Adipocyte (in vitro differentiated cells): ENCODE results near the gene ACTR5.
A peak's percentile ranks its signal among the peaks of the same experiment; 100 is the strongest.

Experiments used
- DNase-seq: peaks from one replicate; pipeline ENCODE4 v3.0.0-alpha.2; 2015; ENCODE audit warnings: low read depth
- H3K27me3 ChIP-seq: replicated peaks from 2 replicates; pipeline ENCODE4 v1.7.0; 2013; ENCODE audit warnings: mild to moderate bottlenecking, low read length, moderate library complexity; ENCODE audit not compliant: control insufficient read depth, insufficient read depth
- H3K36me3 ChIP-seq: 2 replicates; pipeline ENCODE4 v1.7.0; 2013; ENCODE audit warnings: low read length, mild to moderate bottlenecking, moderate library complexity; ENCODE audit not compliant: control insufficient read depth, insufficient read depth, severe bottlenecking
- H3K4me1 ChIP-seq: 2 replicates; pipeline ENCODE4 v1.7.0; 2013; ENCODE audit warnings: mild to moderate bottlenecking, low read length, moderate library complexity; ENCODE audit not compliant: control insufficient read depth, insufficient read depth
- H3K4me3 ChIP-seq: 2 replicates; pipeline ENCODE4 v1.7.0; 2013; ENCODE audit warnings: mild to moderate bottlenecking, low read length, moderate library complexity
- H3K9ac ChIP-seq: 2 replicates; pipeline ENCODE4 v1.7.0; 2013; ENCODE audit warnings: mild to moderate bottlenecking, low read length, moderate library complexity
- H3K9me3 ChIP-seq: 2 replicates; pipeline ENCODE4 v1.7.0; 2013; ENCODE audit warnings: mild to moderate bottlenecking, low read length, moderate library complexity; ENCODE audit not compliant: control insufficient read depth

Gene ACTR5

DNA sequence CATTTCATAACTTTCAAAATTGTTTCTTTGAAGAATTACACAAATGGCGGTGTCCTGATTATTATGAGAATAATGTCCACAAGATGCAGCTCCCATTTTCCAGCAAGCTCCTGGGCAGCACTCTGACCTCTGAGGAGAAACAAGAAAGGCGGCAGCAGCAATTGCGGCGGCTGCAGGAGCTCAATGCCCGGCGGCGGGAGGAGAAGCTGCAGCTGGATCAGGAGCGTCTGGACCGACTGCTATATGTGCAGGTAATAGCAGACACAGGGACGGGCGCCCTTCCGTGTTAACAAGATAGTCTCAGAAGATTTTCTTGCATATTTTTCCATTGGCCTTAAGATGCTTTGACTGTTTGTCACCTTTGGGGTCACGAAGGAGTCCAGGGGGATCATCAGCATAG lies 6.7 kb downstream of the ACTR5 start:
- Histone ChIP-seq H3K4me1 (no peaks in the 10 kb centered on the region), H3K9me3 (no peaks in the 10 kb centered on the region), H3K27me3 (no peaks in the 10 kb centered on the region), H3K36me3 (peaks cover 66% of the 10 kb centered on the region), H3K9ac (no peak overlapping the region), H3K4me3 (no peak overlapping the region)
- DNase-seq: no peak

GRCh38 chr20:38755324-38755910 lies 7.2 kb downstream of the ACTR5 start:
- Histone ChIP-seq H3K27me3 (no peaks in the 10 kb centered on the region), H3K4me3 (no peak overlapping the region), H3K36me3 (peaks cover 70% of the 10 kb centered on the region), H3K9me3 (no peaks in the 10 kb centered on the region), H3K9ac (no peak overlapping the region), H3K4me1 (no peaks in the 10 kb centered on the region)
- no peak for DNase-seq

- peaks cover 79% of the 10 kb centered on the region for H3K36me3 ChIP-seq
- H3K9ac ChIP-seq: no peak overlapping the region
- H3K4me3 ChIP-seq: no peak overlapping the region
- no peaks in the 10 kb centered on the region for H3K27me3 ChIP-seq
- H3K9me3 ChIP-seq: no peaks in the 10 kb centered on the region
- H3K4me1 ChIP-seq: no peaks in the 10 kb centered on the region
- DNase-seq: no peak
Measured at GRCh38 chr20:38757145-38757775, 9.0 kb downstream of the ACTR5 start.

DNA sequence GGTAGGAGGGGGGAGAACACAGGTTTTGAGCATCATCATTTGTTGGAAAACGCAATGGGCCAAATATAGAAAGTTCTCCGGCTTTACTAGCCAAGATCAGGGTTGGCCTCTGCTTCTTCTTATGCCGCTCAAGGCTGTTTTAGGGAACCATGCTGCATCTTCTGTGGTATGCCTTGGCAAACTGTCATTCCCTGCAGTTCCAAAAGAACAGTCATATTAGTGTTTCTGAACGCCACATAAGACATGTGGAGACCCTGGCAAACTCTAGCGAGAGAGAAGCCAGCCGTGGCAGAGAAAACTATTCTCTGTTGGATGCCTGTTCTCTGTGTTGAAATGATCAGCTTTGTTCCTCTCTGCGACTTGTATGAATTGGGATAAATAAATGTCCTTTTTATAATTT lies 10.8 kb downstream of the ACTR5 start:
- H3K4me1 ChIP-seq: peaks cover under 1% of the 10 kb centered on the region
- peaks cover 81% of the 10 kb centered on the region for H3K36me3 ChIP-seq
- H3K27me3 ChIP-seq: no peaks in the 10 kb centered on the region
- DNase-seq: no peak
- no peak overlapping the region for H3K4me3 ChIP-seq
- no peak overlapping the region for H3K9ac ChIP-seq
- no peaks in the 10 kb centered on the region for H3K9me3 ChIP-seq

GRCh38 chr20:38760978-38761377 lies 12.7 kb downstream of the ACTR5 start:
- no peak for DNase-seq
- Histone ChIP-seq H3K36me3 (peaks cover 74% of the 10 kb centered on the region), H3K9me3 (no peaks in the 10 kb centered on the region), H3K4me1 (peaks cover 15% of the 10 kb centered on the region), H3K27me3 (no peaks in the 10 kb centered on the region), H3K4me3 (no peak overlapping the region), H3K9ac (no peak overlapping the region)

DNA sequence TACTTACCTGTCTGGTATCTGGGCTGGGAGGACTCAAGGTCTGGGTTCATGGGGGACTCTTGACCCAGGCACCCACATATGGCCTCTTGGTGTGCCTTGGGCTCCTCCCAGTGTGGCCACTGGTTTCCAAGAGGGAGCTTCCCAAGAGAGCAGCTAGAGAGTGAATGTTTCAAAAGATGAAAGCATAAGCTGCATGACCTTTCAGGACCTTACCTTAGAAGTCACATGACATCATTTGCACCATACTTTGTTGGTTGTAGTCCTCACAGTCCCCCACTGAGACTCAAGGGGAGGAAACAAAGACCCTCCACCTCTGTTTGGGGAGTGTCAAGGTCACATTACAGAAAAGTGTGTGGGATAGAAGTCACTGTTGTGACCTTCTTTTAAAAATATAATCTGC lies 13.9 kb downstream of the ACTR5 start:
- DNase-seq: no peak

DNA sequence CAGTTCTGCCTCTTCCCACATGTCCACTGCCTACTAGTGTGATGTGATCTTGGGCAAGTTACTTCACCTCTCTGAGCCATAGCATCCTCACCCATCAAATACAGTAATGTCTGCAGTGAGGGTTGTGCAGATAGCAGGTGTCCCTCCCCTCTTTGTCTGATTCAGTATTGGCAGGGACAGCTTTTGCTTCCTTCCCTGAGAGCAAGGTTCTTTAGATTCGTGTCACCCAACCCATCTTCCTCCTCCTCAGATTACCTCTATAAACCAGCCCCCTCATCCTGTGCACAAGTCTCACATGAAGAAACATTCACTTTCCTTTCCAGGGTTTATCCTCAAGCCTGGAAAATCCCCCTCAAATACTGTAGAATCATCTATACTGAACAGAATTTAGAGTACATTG lies 15.4 kb downstream of the ACTR5 start:
- no peak overlapping the region for H3K9ac ChIP-seq
- no peaks in the 10 kb centered on the region for H3K9me3 ChIP-seq
- DNase-seq: no peak
- peaks cover 70% of the 10 kb centered on the region for H3K36me3 ChIP-seq
- peaks cover 15% of the 10 kb centered on the region for H3K4me1 ChIP-seq
- no peaks in the 10 kb centered on the region for H3K27me3 ChIP-seq
- H3K4me3 ChIP-seq: no peak overlapping the region

More for the DNA sequence above, 13.9 kb downstream of the ACTR5 start:
- Histone ChIP-seq H3K9me3 (no peaks in the 10 kb centered on the region), H3K4me1 (peaks cover 15% of the 10 kb centered on the region), H3K9ac (no peak overlapping the region), H3K36me3 (peaks cover 69% of the 10 kb centered on the region), H3K27me3 (no peaks in the 10 kb centered on the region), H3K4me3 (no peak overlapping the region)

DNA sequence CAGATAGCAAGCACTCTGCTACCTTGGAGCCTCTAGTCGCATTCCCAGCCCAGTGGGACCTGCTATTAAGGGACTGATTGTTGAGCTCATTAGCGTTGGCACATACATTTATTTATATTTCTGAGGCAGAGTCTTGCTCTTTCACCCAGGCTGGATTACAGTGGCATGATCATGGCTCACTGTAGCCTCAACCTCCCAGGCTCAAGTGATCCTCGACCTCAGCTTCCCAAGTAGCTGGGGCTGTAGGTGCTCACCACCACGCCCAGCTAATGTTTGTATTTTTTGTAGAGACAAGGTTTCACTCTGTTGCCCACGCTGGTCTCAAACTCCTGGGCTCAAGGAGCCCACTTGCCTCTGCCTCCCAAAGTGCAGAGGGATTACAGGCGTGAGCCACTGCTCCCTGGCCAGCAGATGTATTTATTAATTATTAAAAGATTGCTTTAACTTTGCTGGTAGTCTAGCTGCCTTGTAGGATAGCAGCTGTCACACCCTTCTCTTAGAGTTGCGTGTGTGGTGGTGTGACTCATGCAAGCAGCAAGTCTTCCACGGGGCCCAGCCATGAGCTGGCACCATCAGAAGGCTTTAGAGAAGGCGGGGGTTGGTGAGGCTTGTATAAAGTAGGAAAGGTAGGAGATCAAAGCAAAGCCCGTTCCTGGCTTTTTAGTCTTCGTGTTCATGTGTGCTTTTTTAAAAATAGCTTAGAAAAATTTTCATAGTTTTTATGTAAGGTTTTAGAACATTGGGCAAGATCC lies 16.5 kb downstream of the ACTR5 start:
- Histone ChIP-seq H3K27me3 (no peaks in the 10 kb centered on the region), H3K4me3 (no peak overlapping the region), H3K9me3 (no peaks in the 10 kb centered on the region), H3K36me3 (peaks cover 62% of the 10 kb centered on the region), H3K4me1 (peaks cover 15% of the 10 kb centered on the region), H3K9ac (no peak overlapping the region)
- DNase-seq: peak; percentile 80

- Histone ChIP-seq H3K9ac (no peak overlapping the region), H3K27me3 (no peaks in the 10 kb centered on the region), H3K4me3 (no peak overlapping the region), H3K36me3 (peaks cover 62% of the 10 kb centered on the region), H3K4me1 (peaks cover 15% of the 10 kb centered on the region), H3K9me3 (no peaks in the 10 kb centered on the region)
- peak; percentile 11 for DNase-seq
Measured at GRCh38 chr20:38766071-38766470, 17.8 kb downstream of the ACTR5 start.

DNA sequence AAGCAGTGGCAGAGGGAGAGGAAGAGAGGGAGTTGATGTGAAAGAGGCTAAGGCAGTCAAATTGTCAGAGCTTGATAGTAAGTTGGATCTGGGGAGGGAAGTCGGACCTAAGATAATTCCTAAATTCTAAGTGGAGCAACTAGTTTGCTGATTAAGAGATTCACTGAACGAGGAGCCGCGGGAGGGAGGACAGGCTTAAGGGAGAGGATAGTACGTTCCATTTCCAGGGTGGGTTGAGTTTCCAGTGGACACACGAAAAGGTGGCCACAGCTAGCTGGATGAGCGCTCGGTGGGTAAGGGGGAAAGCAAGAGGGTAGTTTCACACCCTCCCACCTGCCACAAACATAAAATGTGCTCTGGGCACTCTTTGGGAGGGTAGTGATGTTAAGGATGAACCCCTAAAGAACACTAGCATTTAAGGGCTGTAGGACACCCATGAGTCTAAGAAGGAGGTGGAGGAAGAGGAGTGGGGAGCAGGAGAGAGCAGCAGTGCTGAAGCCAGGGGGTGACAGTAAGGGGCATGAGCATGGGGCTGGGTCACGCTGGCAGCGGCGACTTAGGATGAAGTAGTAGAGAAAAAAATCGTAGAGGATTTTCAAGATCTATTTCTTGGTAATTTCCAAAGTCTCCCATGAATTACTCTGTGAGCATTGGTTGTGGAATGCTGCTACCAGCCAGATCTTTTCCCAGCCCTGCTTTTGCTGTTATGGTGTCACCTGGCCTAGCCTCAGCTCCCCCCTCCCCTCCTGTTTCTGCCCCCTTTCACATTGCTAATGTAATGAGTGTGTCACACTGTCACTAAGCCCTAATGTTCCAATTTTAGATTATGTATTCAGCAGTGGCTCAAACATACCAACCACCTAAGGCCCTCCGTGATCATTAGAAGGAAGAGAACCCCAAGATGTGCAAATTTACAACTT lies 21.4 kb downstream of the ACTR5 start:
- no peak for DNase-seq
- H3K9me3 ChIP-seq: peaks cover 7% of the 10 kb centered on the region
- peaks cover 63% of the 10 kb centered on the region for H3K36me3 ChIP-seq
- no peak overlapping the region for H3K4me3 ChIP-seq
- H3K27me3 ChIP-seq: no peaks in the 10 kb centered on the region
- H3K4me1 ChIP-seq: peaks cover 10% of the 10 kb centered on the region
- no peak overlapping the region for H3K9ac ChIP-seq

DNA sequence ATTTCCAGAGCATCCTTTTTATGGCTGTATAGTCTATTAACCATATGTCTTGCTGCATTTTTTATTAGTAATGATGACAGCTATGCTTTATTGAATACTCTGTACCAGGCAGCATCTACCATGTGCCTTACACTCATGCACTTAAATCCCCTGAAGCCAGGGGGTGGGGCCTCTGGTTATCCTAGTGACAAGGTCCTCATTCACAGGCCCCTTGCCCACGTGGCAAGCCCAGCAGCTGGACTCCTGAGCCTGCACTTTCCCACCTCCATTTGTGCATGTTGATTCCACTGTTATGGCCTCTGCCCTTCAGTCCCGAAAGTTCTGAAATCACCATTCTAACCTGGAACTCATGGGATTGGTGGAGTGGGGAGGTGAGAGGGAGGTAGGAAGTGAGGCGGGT lies 22.3 kb downstream of the ACTR5 start:
- Histone ChIP-seq H3K27me3 (no peaks in the 10 kb centered on the region), H3K9me3 (peaks cover 7% of the 10 kb centered on the region), H3K9ac (no peak overlapping the region), H3K4me3 (no peak overlapping the region), H3K4me1 (peaks cover under 1% of the 10 kb centered on the region), H3K36me3 (peaks cover 61% of the 10 kb centered on the region)
- no peak for DNase-seq
